K562 (cell line): ENCODE data around the gene EGR2.

Experiments
- BHLHE40 ChIP-seq: IDR thresholded peaks from 2 replicates; pipeline ENCODE4 v1.6.1; 2011; ENCODE audit warnings: low read length, improper control_type of control experiment
- CTCF ChIP-seq, 3 experiments: IDR thresholded peaks in 2 of 3; conservative IDR thresholded peaks in 1 of 3; 2 replicates each; pipeline ENCODE4 v1.5.1; 2011 to 2012; ENCODE audit warnings: low read length in 3 of 3, mild to moderate bottlenecking in 3 of 3, control low read depth in 2 of 3, improper control_type of control experiment in 1 of 3, inconsistent platforms in 1 of 3, low read depth in 1 of 3, mixed read lengths in 1 of 3, moderate library complexity in 1 of 3; ENCODE audit not compliant: insufficient read depth in 2 of 3
- HMBOX1 ChIP-seq: sonication (generic); IDR thresholded peaks from 2 replicates; pipeline ENCODE4 v1.6.1; 2016

DNA sequence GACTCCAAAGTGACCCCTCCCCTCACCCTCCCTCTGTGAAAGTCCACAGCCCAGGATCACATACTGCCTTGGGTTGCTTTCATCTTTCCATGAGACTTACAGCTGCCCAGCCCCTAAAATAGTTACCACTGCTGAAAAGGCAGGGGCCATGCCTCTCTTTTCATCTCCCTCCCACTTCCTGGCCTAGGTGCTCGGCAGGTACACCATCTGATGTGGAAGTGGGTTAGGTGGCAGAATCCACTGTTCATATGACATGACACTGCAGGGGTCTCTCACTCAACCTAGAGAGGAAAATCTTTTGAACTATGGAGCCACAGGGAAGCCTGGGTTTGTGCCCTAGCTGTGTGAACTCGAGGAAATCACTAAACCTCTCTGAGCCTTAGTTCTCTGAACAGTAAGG lies 50.4 kb downstream of the EGR2 start:
- TF ChIP-seq HMBOX1 (no peak), BHLHE40 (no peak), CTCF (IDR thresholded peaks at IDR 0.05 in 2 of 3, conservative IDR thresholded peaks at IDR 0.05 in 1 of 3; ENCODE audit: insufficient read depth in 2 of 3, low read depth in 1 of 3, low read length in 3 of 3) (no peak)
